DND-41 (cell line): ENCODE data around the gene CARS1.
A peak's percentile ranks its signal among the peaks of the same experiment; 100 is the strongest.

Experiments
- ATAC-seq: fragments of 200-7000 bp; cut with Tn5 transposase; 3 replicates; pipeline ENCODE4 v1.9.1; 2021; ENCODE audit warnings: low read depth; ENCODE audit not compliant: insufficient read depth
- DNase-seq: peaks from one replicate; pipeline ENCODE4 v3.0.0-alpha.2; 2020
- H2AFZ ChIP-seq: 2 replicates; pipeline ENCODE4 v1.6.0; 2012; ENCODE audit warnings: low read depth, low read length
- H3K27ac ChIP-seq: 2 replicates; pipeline ENCODE4 v1.5.1; 2012; ENCODE audit warnings: low read length, inconsistent platforms
- H3K27me3 ChIP-seq: fragments of 200-600 bp; sonication (generic); 2 replicates; pipeline ENCODE4 v1.6.0; 2012; ENCODE audit warnings: low read length, mild to moderate bottlenecking, inconsistent platforms; ENCODE audit not compliant: insufficient read depth, poor library complexity
- H3K36me3 ChIP-seq: 2 replicates; pipeline ENCODE4 v1.5.1; 2012; ENCODE audit warnings: low read length, inconsistent platforms; ENCODE audit not compliant: insufficient read depth
- H3K4me1 ChIP-seq: 2 replicates; pipeline ENCODE4 v1.5.1; 2012; ENCODE audit warnings: mild to moderate bottlenecking, low read length; ENCODE audit not compliant: insufficient read depth
- H3K4me2 ChIP-seq: 2 replicates; pipeline ENCODE4 v1.6.0; 2012; ENCODE audit warnings: mild to moderate bottlenecking, moderate library complexity, low read length, inconsistent platforms; ENCODE audit not compliant: insufficient read depth
- H3K4me3 ChIP-seq, 2 experiments: fragments of 200-600 bp in 1 of 2; shearing (Covaris generic) in 1 of 2; 2 replicates each; pipeline ENCODE4 v1.5.1; 2012 to 2016; ENCODE audit warnings: inconsistent platforms in 2 of 2, low read length in 2 of 2, mild to moderate bottlenecking in 2 of 2, low read depth in 1 of 2, moderate library complexity in 1 of 2
- H3K79me2 ChIP-seq: 2 replicates; pipeline ENCODE4 v1.6.0; 2012; ENCODE audit warnings: low read length, inconsistent platforms; ENCODE audit not compliant: insufficient read depth
- H3K9ac ChIP-seq: 2 replicates; pipeline ENCODE4 v1.6.0; 2012; ENCODE audit warnings: low read depth, mild to moderate bottlenecking, inconsistent platforms, low read length, moderate library complexity
- H3K9me3 ChIP-seq: 2 replicates; pipeline ENCODE4 v1.5.1; 2012; ENCODE audit warnings: low read length, moderate library complexity, mild to moderate bottlenecking, inconsistent platforms; ENCODE audit not compliant: insufficient read depth, severe bottlenecking
- H4K20me1 ChIP-seq: 2 replicates; pipeline ENCODE4 v1.6.0; 2012; ENCODE audit warnings: low read length; ENCODE audit not compliant: insufficient read depth
- CTCF ChIP-seq: IDR thresholded peaks from 2 replicates; pipeline ENCODE4 v1.5.1; 2012; ENCODE audit warnings: borderline replicate concordance, low read length, moderate library complexity, mild to moderate bottlenecking; ENCODE audit not compliant: poor library complexity, severe bottlenecking; ENCODE audit errors: extremely low read depth
- EZH2 ChIP-seq: IDR thresholded peaks from 3 replicates; pipeline ENCODE4 v1.6.1; 2012; ENCODE audit warnings: borderline replicate concordance, low read depth, mild to moderate bottlenecking, moderate library complexity, low read length, inconsistent platforms; ENCODE audit not compliant: severe bottlenecking

The CARS1 gene

DNA sequence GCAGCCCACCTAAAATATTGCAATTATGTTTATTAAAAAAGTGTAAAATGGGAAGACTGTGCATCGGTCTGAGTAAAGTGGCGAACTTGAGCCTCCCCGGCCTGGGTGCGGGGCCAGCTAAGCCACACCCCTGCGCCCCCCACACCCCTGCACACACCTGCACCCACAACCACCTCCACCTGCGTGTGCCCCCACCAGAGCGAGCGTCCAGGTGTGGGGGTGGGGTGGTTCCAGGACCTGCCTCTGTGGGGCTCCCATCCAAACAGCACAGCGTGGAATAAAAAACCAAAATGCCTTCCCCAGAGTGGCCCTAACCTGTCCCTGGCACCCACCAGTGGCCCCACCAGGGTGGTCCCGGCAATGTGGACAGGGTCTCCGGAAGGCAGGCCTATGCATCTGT lies 30.1 kb upstream of the CARS1 start:
- Histone ChIP-seq H3K4me1 (no peaks in the 10 kb centered on the region), H3K9me3 (no peaks in the 10 kb centered on the region), H3K4me3 (no peak overlapping the region), H3K79me2 (no peaks in the 10 kb centered on the region), H3K27ac (no peak overlapping the region), H3K9ac (no peak overlapping the region), H3K27me3 (no peaks in the 10 kb centered on the region), H2AFZ (no peak overlapping the region), H3K4me2 (no peak overlapping the region), H4K20me1 (peaks cover 16% of the 10 kb centered on the region), H3K36me3 (peaks cover 41% of the 10 kb centered on the region)
- ATAC-seq, result no peak
- no peak for TF ChIP-seq CTCF
- no peak for DNase-seq

DNA sequence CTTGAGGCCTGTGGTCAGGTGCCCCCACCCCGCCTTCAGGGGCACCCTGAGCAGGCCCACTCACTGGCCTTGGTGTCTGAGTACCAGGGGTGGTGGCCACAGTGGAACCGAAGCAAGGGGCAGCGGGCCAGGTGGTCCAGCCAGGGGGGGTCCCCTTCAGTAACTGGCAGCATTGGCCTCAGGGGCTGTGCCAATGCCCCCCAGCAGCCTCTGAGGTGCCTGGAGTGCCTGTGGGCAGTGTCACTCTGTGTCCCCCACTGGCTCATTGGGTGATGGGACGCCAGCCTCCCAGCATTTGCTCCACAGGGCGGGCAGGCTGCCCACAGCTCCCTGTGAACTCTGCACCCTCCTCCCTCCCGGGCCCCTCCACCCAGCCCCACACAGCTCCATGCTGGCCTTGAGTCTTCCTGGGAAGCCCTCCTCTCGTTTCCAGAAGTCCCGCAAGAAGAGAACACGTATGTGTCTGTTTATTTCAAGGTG lies 29.5 kb upstream of the CARS1 start:
- Histone ChIP-seq H2AFZ (no peak overlapping the region), H3K79me2 (no peaks in the 10 kb centered on the region), H3K9me3 (no peaks in the 10 kb centered on the region), H3K9ac (no peak overlapping the region), H3K4me1 (no peaks in the 10 kb centered on the region), H3K4me2 (no peak overlapping the region), H3K27me3 (no peaks in the 10 kb centered on the region), H3K27ac (no peak overlapping the region), H3K36me3 (peaks cover 35% of the 10 kb centered on the region), H3K4me3 (no peak overlapping the region), H4K20me1 (peaks cover 11% of the 10 kb centered on the region; the same call in 1 of the 2 replicates)
- ATAC-seq, result no peak; the same call in none of the 3 replicates
- peak; percentile 10 for DNase-seq
- TF ChIP-seq CTCF (no peak), EZH2 (no peak)

DNA sequence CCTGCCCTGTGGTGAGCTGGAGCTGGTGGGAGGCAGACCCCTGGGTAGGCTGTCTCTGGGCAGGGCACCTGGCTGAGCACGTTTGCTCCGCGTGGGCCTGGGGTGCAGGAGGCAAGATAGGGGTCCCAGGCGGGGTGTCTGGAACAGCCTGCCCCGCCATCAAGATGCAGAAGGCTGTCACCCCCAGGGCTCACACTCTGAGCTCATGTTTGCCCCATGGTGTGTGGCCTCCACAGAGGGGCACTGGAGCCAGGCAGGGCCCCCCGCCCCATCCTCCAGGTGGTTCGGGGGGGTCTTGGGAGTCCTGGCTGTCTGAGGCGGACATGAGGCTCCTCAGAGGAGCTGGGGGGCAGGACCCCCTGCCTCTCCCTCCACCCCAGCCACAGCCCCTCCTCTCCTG lies 28.9 kb upstream of the CARS1 start:
- DNase-seq, result no peak
- peak; percentile 41 for ATAC-seq

More for the DNA sequence above, 28.9 kb upstream of the CARS1 start:
- Histone ChIP-seq H3K27me3 (no peaks in the 10 kb centered on the region), H3K9me3 (no peaks in the 10 kb centered on the region), H3K4me3 (no peak overlapping the region), H3K9ac (no peak overlapping the region), H3K27ac (no peak overlapping the region), H3K4me1 (no peaks in the 10 kb centered on the region), H3K36me3 (peaks cover 29% of the 10 kb centered on the region), H2AFZ (no peak overlapping the region), H3K79me2 (no peaks in the 10 kb centered on the region), H3K4me2 (no peak overlapping the region), H4K20me1 (peaks cover 9% of the 10 kb centered on the region; the same call in 1 of the 2 replicates)
- TF ChIP-seq EZH2 (no peak), CTCF (no peak)
